Fibroblast of the aortic adventitia (primary cell): Measurements from ENCODE around the gene PLA2G3. TPM values are rescaled to one million over a fixed set of nuclear protein-coding genes. Genes with fewer than 3 reads are reported as not detected.

Experiments
- DNase-seq: peaks from one replicate; pipeline ENCODE4 v3.0.0-alpha.2; 2010; ENCODE audit warnings: low read depth
- H3K4me3 ChIP-seq: 2 replicates; pipeline ENCODE4 v1.5.1; 2011; ENCODE audit warnings: low read depth, mild to moderate bottlenecking, control low read depth, low read length, moderate library complexity
- CTCF ChIP-seq: IDR thresholded peaks from 2 replicates; pipeline ENCODE4 v1.5.1; 2011; ENCODE audit warnings: mild to moderate bottlenecking, low read length, control low read depth, inconsistent platforms; ENCODE audit not compliant: insufficient read depth
- total RNA-seq: library from RNA; depleted of rRNA; stranded (reverse); fragments of >200 nt; gene quantifications from 2 replicates; pipeline ENCODE4 v1.2.3, GENCODE V29; 2012; ENCODE audit warnings: low replicate concordance

The PLA2G3 gene
- total RNA-seq, 1 donor, result 0.09 TPM

- no peak for TF ChIP-seq CTCF
- DNase-seq, result no peak
- H3K4me3 ChIP-seq, result peak overlapping the region; percentile 60
Measured at GRCh38 chr22:31107894-31108218, 32.5 kb downstream of the PLA2G3 start.

GRCh38 chr22:31107178-31107893 is 33.0 kb downstream of the PLA2G3 start, which contains the start of gene SELENOM:
SELENOM (minus strand) TSS chr22:31107568; CDS start chr22:31107505, 63 bp downstream.
- TF ChIP-seq CTCF, result peak; percentile 98
- H3K4me3 ChIP-seq, result peak within 1 kb of the TSS; percentile 91
- peak; percentile 98 for DNase-seq

- DNase-seq, result peak; percentile 60
- peak overlapping the region; percentile 91 for H3K4me3 ChIP-seq
- TF ChIP-seq CTCF, result no peak
Measured at GRCh38 chr22:31106731-31107177, 33.6 kb downstream of the PLA2G3 start.

GRCh38 chr22:31106001-31106571 is 34.2 kb downstream of the PLA2G3 start:
- peak overlapping the region; percentile 91 for H3K4me3 ChIP-seq
- peak; percentile 14 for TF ChIP-seq CTCF
- no peak for DNase-seq

GRCh38 chr22:31105282-31105929 is 34.9 kb downstream of the PLA2G3 start:
- TF ChIP-seq CTCF, result no peak
- peak overlapping the region; percentile 91 for H3K4me3 ChIP-seq
- DNase-seq, result no peak

- no peak overlapping the region for H3K4me3 ChIP-seq
- no peak for TF ChIP-seq CTCF
- DNase-seq, result no peak
Measured at GRCh38 chr22:31104869-31105268, 35.4 kb downstream of the PLA2G3 start.
